Liver (tissue), 9 donors: Measurements from ENCODE around the gene AKT2. TPM values are rescaled to one million over a fixed set of nuclear protein-coding genes. Genes with fewer than 3 reads are reported as not detected.

Experiments used
- DNase-seq: peaks from one replicate; pipeline ENCODE4 v3.0.0-alpha.2; 2017; ENCODE audit warnings: low spot score
- H3K27ac ChIP-seq, 2 donors: one replicate each; pipeline ENCODE4 v1.7.0; 2013; ENCODE audit warnings: inconsistent platforms in 2 of 2, low read length in 2 of 2, control low read depth in 1 of 2, low read depth in 1 of 2, mild to moderate bottlenecking in 1 of 2
- H3K27me3 ChIP-seq, 4 donors: one replicate each; pipeline versions ENCODE4 v1.6.1 to v1.7.0; 2013; ENCODE audit warnings: low read length in 3 of 4, inconsistent platforms in 1 of 4, mild to moderate bottlenecking in 1 of 4, moderate library complexity in 1 of 4; ENCODE audit not compliant: control insufficient read depth in 4 of 4, insufficient read depth in 4 of 4
- H3K36me3 ChIP-seq, 4 donors: one replicate each; pipeline versions ENCODE4 v1.6.1 to v1.7.0; 2013; ENCODE audit warnings: low read length in 3 of 4, mild to moderate bottlenecking in 3 of 4, low read depth in 1 of 4, moderate library complexity in 1 of 4; ENCODE audit not compliant: control insufficient read depth in 4 of 4, insufficient read depth in 3 of 4
- H3K4me1 ChIP-seq, 4 donors: one replicate each; pipeline versions ENCODE4 v1.6.1 to v1.7.0; 2013; ENCODE audit warnings: low read length in 3 of 4, mild to moderate bottlenecking in 3 of 4, moderate library complexity in 1 of 4; ENCODE audit not compliant: control insufficient read depth in 4 of 4, insufficient read depth in 4 of 4
- H3K4me3 ChIP-seq, 3 donors: one replicate each; pipeline versions ENCODE4 v1.6.1 to v1.7.0; 2013; ENCODE audit warnings: low read length in 3 of 3, control low read depth in 1 of 3, low read depth in 1 of 3, mild to moderate bottlenecking in 1 of 3
- H3K9ac ChIP-seq, 2 donors: one replicate each; pipeline ENCODE4 v1.7.0; 2013; ENCODE audit warnings: low read length in 2 of 2, mild to moderate bottlenecking in 2 of 2, moderate library complexity in 2 of 2, control low read depth in 1 of 2, low read depth in 1 of 2
- H3K9me3 ChIP-seq, 4 donors: one replicate each; pipeline versions ENCODE4 v1.6.1 to v1.7.0; 2013; ENCODE audit warnings: low read length in 3 of 4; ENCODE audit not compliant: control insufficient read depth in 4 of 4
- EGR1 ChIP-seq, 2 donors: IDR thresholded peaks; 2 replicates each; pipeline ENCODE4 v1.6.1; 2016 to 2018; ENCODE audit warnings: antibody characterized with exemption in 2 of 2, low read depth in 2 of 2
- FOXA1 ChIP-seq: IDR thresholded peaks from 2 replicates; pipeline ENCODE4 v1.6.1; 2016; ENCODE audit warnings: antibody characterized with exemption
- FOXA2 ChIP-seq: IDR thresholded peaks from 2 replicates; pipeline ENCODE4 v1.6.1; 2016; ENCODE audit warnings: antibody characterized with exemption
- GABPA ChIP-seq, 2 donors: IDR thresholded peaks in 1 of 2; conservative IDR thresholded peaks in 1 of 2; 2 replicates each; pipeline ENCODE4 v1.6.1; 2016; ENCODE audit warnings: antibody characterized with exemption in 2 of 2, mild to moderate bottlenecking in 1 of 2, moderate library complexity in 1 of 2
- HNF4A ChIP-seq, 2 donors: conservative IDR thresholded peaks; 2 replicates each; pipeline ENCODE4 v1.6.1; 2016; ENCODE audit warnings: antibody characterized with exemption in 2 of 2, mild to moderate bottlenecking in 2 of 2
- HNF4G ChIP-seq: IDR thresholded peaks from 2 replicates; pipeline ENCODE4 v1.6.1; 2016; ENCODE audit warnings: antibody characterized with exemption
- JUND ChIP-seq, 2 donors: IDR thresholded peaks; 2 replicates each; pipeline ENCODE4 v1.6.1; 2016; ENCODE audit warnings: antibody characterized with exemption in 2 of 2
- NR2F2 ChIP-seq: IDR thresholded peaks from 2 replicates; pipeline ENCODE4 v1.6.1; 2016; ENCODE audit warnings: antibody characterized with exemption
- RAD21 ChIP-seq, 2 donors: IDR thresholded peaks; 2 replicates each; pipeline ENCODE4 v1.6.1; 2016; ENCODE audit warnings: antibody characterized with exemption in 2 of 2, mild to moderate bottlenecking in 2 of 2
- RXRA ChIP-seq, 2 donors: IDR thresholded peaks; 2 replicates each; pipeline ENCODE4 v1.6.1; 2017 to 2018; ENCODE audit warnings: antibody characterized with exemption in 2 of 2, mild to moderate bottlenecking in 1 of 2
- SP1 ChIP-seq: IDR thresholded peaks from 2 replicates; pipeline ENCODE4 v1.6.1; 2018; ENCODE audit warnings: antibody characterized with exemption, mild to moderate bottlenecking
- TAF1 ChIP-seq: conservative IDR thresholded peaks from 2 replicates; pipeline ENCODE4 v1.6.1; 2016; ENCODE audit warnings: antibody characterized with exemption, mild to moderate bottlenecking
- YY1 ChIP-seq: IDR thresholded peaks from 2 replicates; pipeline ENCODE4 v1.6.1; 2016; ENCODE audit warnings: antibody characterized with exemption, mild to moderate bottlenecking
- WGBS: extraction: QIAGEN DNeasy Blood & Tissue Kit; methylation state at CpG from one replicate; pipeline ENCODE4 v1.1.7; 2013; 5-methylcytosine and 5-hydroxymethylcytosine counted together
- polyA plus RNA-seq, 2 donors: library from polyadenylated mRNA; stranded (reverse) in 1 of 2; unstranded in 1 of 2; fragments of 200-250 nt in 1 of 2; fragments of >200 nt in 1 of 2; fragmentation: Nextera tagmentation in 1 of 2; extraction: Ambion mirVana in 1 of 2; gene quantifications; one replicate each; pipeline versions ENCODE4 v1.2.1 to v1.2.3, GENCODE V29; 2013 to 2015
- total RNA-seq, 2 donors: library from RNA; depleted of rRNA; stranded (reverse); fragments of >200 nt; gene quantifications; one replicate each; pipeline ENCODE4 v1.2.3, GENCODE V29; 2014
- TF ChIP-seq, protein P1 (sequence below): fragments of 150-350 bp; IDR thresholded peaks from 2 replicates; pipeline ENCODE4 v1.5.1; 2017; ENCODE audit warnings: improper control_type of control experiment, low read depth, low read length; ENCODE audit not compliant: missing input control
- TF ChIP-seq, protein P2 (sequence below): IDR thresholded peaks from 2 replicates; pipeline ENCODE4 v1.6.1; 2016; ENCODE audit warnings: antibody characterized with exemption
- TF ChIP-seq, protein P3 (sequence below): IDR thresholded peaks from 2 replicates; pipeline ENCODE4 v1.6.1; 2016; ENCODE audit warnings: antibody characterized with exemption
- TF ChIP-seq, protein P4 (sequence below): IDR thresholded peaks from 2 replicates; pipeline ENCODE4 v1.6.1; 2016; ENCODE audit warnings: antibody characterized with exemption, mild to moderate bottlenecking
- TF ChIP-seq, protein P5 (sequence below): IDR thresholded peaks from 2 replicates; pipeline ENCODE4 v1.6.1; 2016; ENCODE audit warnings: antibody characterized with exemption
- donor health status: healthy.
- donor health status: healthy.
- donor health status: healthy.
- donor health status: healthy.
- donor health status: healthy.

AKT2 gene
- total and polyA plus RNA-seq, 4 donors = 23.2 to 110 (median 60.4) TPM

DNA sequence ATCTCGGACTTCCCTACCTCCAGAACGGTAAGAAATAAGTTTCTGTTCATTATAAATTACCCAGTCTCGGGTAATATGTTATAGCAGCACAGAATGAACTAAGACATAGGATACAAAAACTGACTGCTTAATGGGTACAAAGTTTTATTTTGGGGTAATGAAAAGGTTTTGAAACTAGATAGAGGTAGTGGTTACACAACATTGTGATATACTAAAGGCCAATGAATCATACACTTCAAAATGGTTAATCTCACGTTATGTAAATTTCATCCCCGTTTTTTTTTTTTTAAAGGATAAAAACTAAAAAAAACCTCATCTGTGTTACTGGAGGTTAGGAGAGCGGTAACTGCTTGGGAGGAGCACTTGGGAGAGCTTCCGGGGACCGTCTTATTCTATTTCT, 23.5 kb downstream of the AKT2 start:
- Histone ChIP-seq H3K4me1 (peaks cover 3 to 12% (median 7%) of the 10 kb centered on the region in 4 donors), H3K27ac (no peak overlapping the region), H3K9ac (no peak overlapping the region), H3K9me3 (no peaks in the 10 kb centered on the region), H3K36me3 (peaks cover 1 to 25% (median 14%) of the 10 kb centered on the region in 4 donors), H3K27me3 (no peaks in the 10 kb centered on the region), H3K4me3 (no peak overlapping the region)
- 90% methylated on average over 8 of the region's 8 CpGs for WGBS
- TF ChIP-seq, protein P1, sequence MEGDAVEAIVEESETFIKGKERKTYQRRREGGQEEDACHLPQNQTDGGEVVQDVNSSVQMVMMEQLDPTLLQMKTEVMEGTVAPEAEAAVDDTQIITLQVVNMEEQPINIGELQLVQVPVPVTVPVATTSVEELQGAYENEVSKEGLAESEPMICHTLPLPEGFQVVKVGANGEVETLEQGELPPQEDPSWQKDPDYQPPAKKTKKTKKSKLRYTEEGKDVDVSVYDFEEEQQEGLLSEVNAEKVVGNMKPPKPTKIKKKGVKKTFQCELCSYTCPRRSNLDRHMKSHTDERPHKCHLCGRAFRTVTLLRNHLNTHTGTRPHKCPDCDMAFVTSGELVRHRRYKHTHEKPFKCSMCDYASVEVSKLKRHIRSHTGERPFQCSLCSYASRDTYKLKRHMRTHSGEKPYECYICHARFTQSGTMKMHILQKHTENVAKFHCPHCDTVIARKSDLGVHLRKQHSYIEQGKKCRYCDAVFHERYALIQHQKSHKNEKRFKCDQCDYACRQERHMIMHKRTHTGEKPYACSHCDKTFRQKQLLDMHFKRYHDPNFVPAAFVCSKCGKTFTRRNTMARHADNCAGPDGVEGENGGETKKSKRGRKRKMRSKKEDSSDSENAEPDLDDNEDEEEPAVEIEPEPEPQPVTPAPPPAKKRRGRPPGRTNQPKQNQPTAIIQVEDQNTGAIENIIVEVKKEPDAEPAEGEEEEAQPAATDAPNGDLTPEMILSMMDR = no peak
- TF ChIP-seq YY1 (no peak), RXRA (IDR thresholded peaks at IDR 0.05) (no peak), SP1 (no peak), RAD21 (IDR thresholded peaks at IDR 0.05) (no peak), EGR1 (IDR thresholded peaks at IDR 0.05; ENCODE audit: low read depth in 2 of 2) (no peak)
- DNase-seq = no peak

DNA sequence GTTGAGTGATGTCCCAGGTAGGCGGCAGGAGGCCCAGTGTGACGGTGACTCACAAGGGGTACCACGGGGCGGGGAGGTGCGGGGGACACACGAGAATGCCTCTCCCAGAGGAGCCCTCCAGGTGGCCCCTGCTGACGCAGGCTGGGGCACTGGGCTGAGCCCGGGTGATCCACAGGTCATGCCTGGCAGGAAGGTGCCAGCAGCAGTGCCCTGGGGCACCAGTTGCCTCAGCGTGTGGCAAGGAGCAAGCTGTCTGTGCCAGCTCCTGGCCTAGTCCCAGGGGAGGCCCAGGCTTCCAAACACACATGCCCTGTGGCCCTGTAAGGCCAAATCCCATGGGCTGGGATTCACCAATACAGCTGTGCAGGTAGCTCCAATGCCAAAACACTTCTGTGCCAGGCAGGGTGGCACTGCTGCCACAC, 28.0 kb downstream of the AKT2 start:
- H3K9ac ChIP-seq = peak overlapping the region in 1 of 2 donors; percentile 6
- TF ChIP-seq, protein P1 = no peak
- peak; percentile 61 for TF ChIP-seq FOXA2
- TF ChIP-seq SP1 = peak; percentile 75
- peak; percentile 94 to 97 for TF ChIP-seq RXRA (IDR thresholded peaks at IDR 0.05)
- TF ChIP-seq HNF4G = no peak
- TF ChIP-seq, protein P2, sequence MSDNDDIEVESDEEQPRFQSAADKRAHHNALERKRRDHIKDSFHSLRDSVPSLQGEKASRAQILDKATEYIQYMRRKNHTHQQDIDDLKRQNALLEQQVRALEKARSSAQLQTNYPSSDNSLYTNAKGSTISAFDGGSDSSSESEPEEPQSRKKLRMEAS = peak; percentile 87
- TF ChIP-seq EGR1 (IDR thresholded peaks at IDR 0.05; ENCODE audit: low read depth in 2 of 2) = no peak
- TF ChIP-seq, protein P3, sequence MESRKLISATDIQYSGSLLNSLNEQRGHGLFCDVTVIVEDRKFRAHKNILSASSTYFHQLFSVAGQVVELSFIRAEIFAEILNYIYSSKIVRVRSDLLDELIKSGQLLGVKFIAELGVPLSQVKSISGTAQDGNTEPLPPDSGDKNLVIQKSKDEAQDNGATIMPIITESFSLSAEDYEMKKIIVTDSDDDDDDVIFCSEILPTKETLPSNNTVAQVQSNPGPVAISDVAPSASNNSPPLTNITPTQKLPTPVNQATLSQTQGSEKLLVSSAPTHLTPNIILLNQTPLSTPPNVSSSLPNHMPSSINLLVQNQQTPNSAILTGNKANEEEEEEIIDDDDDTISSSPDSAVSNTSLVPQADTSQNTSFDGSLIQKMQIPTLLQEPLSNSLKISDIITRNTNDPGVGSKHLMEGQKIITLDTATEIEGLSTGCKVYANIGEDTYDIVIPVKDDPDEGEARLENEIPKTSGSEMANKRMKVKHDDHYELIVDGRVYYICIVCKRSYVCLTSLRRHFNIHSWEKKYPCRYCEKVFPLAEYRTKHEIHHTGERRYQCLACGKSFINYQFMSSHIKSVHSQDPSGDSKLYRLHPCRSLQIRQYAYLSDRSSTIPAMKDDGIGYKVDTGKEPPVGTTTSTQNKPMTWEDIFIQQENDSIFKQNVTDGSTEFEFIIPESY = peak; percentile 80
- peak; percentile 51 for TF ChIP-seq NR2F2
- peak; percentile 38 for TF ChIP-seq FOXA1
- TF ChIP-seq JUND (IDR thresholded peaks at IDR 0.05) = peak in 1 of 2 donors; percentile 68
- TF ChIP-seq YY1 = peak; percentile 47
- TF ChIP-seq, protein P4, sequence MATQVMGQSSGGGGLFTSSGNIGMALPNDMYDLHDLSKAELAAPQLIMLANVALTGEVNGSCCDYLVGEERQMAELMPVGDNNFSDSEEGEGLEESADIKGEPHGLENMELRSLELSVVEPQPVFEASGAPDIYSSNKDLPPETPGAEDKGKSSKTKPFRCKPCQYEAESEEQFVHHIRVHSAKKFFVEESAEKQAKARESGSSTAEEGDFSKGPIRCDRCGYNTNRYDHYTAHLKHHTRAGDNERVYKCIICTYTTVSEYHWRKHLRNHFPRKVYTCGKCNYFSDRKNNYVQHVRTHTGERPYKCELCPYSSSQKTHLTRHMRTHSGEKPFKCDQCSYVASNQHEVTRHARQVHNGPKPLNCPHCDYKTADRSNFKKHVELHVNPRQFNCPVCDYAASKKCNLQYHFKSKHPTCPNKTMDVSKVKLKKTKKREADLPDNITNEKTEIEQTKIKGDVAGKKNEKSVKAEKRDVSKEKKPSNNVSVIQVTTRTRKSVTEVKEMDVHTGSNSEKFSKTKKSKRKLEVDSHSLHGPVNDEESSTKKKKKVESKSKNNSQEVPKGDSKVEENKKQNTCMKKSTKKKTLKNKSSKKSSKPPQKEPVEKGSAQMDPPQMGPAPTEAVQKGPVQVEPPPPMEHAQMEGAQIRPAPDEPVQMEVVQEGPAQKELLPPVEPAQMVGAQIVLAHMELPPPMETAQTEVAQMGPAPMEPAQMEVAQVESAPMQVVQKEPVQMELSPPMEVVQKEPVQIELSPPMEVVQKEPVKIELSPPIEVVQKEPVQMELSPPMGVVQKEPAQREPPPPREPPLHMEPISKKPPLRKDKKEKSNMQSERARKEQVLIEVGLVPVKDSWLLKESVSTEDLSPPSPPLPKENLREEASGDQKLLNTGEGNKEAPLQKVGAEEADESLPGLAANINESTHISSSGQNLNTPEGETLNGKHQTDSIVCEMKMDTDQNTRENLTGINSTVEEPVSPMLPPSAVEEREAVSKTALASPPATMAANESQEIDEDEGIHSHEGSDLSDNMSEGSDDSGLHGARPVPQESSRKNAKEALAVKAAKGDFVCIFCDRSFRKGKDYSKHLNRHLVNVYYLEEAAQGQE = no peak
- peak; percentile 85 to 94 for TF ChIP-seq HNF4A (conservative IDR thresholded peaks at IDR 0.05)
- no peak for TF ChIP-seq TAF1
- peak in 1 of 2 donors; percentile 66 for TF ChIP-seq GABPA (IDR thresholded peaks at IDR 0.05 in 1 of 2, conservative IDR thresholded peaks at IDR 0.05 in 1 of 2)
- TF ChIP-seq RAD21 (IDR thresholded peaks at IDR 0.05) = peak; percentile 53 to 60
- TF ChIP-seq, protein P5, sequence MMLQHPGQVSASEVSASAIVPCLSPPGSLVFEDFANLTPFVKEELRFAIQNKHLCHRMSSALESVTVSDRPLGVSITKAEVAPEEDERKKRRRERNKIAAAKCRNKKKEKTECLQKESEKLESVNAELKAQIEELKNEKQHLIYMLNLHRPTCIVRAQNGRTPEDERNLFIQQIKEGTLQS = peak; percentile 68
- H3K4me1 ChIP-seq = peaks cover 8 to 53% (median 39%) of the 10 kb centered on the region in 4 donors
- peak overlapping the region; percentile 55 to 73 for H3K27ac ChIP-seq
- DNase-seq = no peak
- H3K4me3 ChIP-seq = no peak overlapping the region
- H3K9me3 ChIP-seq = no peaks in the 10 kb centered on the region
- 42% methylated on average over 9 of the region's 9 CpGs for WGBS
- no peaks in the 10 kb centered on the region for H3K27me3 ChIP-seq
- H3K36me3 ChIP-seq = peaks cover 0 to 23% (median 17%) of the 10 kb centered on the region in 4 donors
